ENCODE results near the gene IMPACT. TPM values are rescaled to one million over a fixed set of nuclear protein-coding genes. Genes with fewer than 3 reads are reported as not detected.

The IMPACT gene
- total RNA-seq, 1 donor from 2014 or later = 32.3 TPM

DNA sequence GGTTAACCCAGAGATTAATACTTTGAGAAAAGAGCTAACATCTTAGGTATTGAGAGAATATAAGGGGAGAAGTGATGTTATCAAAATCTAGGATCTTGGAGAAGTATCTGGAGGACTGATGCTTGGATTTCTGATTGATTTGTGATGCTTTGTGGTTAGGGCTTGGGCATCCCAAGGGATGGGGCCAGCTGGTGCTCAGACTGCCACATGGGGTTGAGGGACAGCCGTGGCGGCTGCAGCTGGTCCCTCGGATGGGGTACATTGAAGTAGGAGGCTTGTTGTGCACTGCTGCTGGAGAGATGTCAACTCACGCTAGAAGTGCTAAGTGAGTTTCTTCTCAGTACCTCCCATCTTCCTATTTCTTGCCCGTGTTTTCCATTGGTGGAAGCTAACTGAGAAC lies 56.4 kb downstream of the IMPACT start:
- no peak for DNase-seq (ENCODE audit: low read depth)
- no peaks in the 10 kb centered on the region for H3K36me3 Mint-ChIP-seq (ENCODE audit: low read depth, unreplicated experiment)
- Histone ChIP-seq H4K20me1 (ENCODE audit: insufficient read depth, low read length) (no peaks in the 10 kb centered on the region), H3K9me3 (ENCODE audit: insufficient read depth, low read depth, low read length) (no peaks in the 10 kb centered on the region), H3K4me3 (ENCODE audit: insufficient read depth, low read depth, low read length) (no peak overlapping the region), H3K27ac (ENCODE audit: low read depth, low read length) (no peak overlapping the region), H3K9ac (ENCODE audit: low read length) (no peak overlapping the region), H2AFZ (ENCODE audit: low read depth, low read length) (no peak overlapping the region), H3K79me2 (ENCODE audit: insufficient read depth, low read length) (no peaks in the 10 kb centered on the region), H3K4me2 (ENCODE audit: low read length) (no peak overlapping the region), H3K4me1 (ENCODE audit: insufficient read depth, low read length) (no peaks in the 10 kb centered on the region), H3K36me3 (ENCODE audit: insufficient read depth, low read length) (no peaks in the 10 kb centered on the region), H3K27me3 (ENCODE audit: insufficient read depth, low read length) (peaks cover 7% of the 10 kb centered on the region)
- H3K9me3 Mint-ChIP-seq (ENCODE audit: unreplicated experiment) = peaks cover 4% of the 10 kb centered on the region
- FAIRE-seq = no peak
- TF ChIP-seq EZH2 (IDR thresholded peaks at IDR 0.05; ENCODE audit: insufficient read depth, low read length) = no peak
- H3K27me3 Mint-ChIP-seq (ENCODE audit: low read depth, unreplicated experiment) = no peaks in the 10 kb centered on the region
- H3K4me1 Mint-ChIP-seq (ENCODE audit: low read depth, unreplicated experiment) = no peaks in the 10 kb centered on the region
- no peak overlapping the region for H3K4me3 Mint-ChIP-seq (ENCODE audit: unreplicated experiment)
- H3K27ac Mint-ChIP-seq (ENCODE audit: unreplicated experiment) = no peak overlapping the region

DNA sequence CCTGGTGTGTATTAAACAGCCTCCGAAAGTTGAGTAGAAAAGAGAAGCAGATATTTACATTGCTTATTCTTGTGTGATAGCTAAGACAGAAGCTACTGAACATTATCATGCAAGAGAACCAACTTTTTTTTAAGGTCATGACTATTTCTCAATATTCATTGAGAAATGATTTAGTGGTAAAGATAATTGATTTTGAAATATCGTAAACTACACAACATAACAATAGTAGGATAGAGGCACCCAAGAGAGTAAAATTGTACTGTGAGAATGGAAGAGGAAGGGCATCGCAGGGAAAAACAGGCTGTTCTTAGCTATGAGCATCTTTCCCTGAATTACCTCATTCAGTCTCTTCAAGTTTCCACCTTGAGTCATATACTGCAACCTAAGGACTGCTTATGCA lies 59.2 kb downstream of the IMPACT start:
- no peaks in the 10 kb centered on the region for H4K20me1 ChIP-seq (ENCODE audit: insufficient read depth, low read length)
- no peak overlapping the region for H2AFZ ChIP-seq (ENCODE audit: low read depth, low read length)
- Mint-ChIP-seq H3K9me3 (ENCODE audit: unreplicated experiment) (peaks cover 2% of the 10 kb centered on the region), H3K27me3 (ENCODE audit: low read depth, unreplicated experiment) (no peaks in the 10 kb centered on the region), H3K27ac (ENCODE audit: unreplicated experiment) (no peak overlapping the region), H3K4me1 (ENCODE audit: low read depth, unreplicated experiment) (peaks cover 3% of the 10 kb centered on the region), H3K36me3 (ENCODE audit: low read depth, unreplicated experiment) (no peaks in the 10 kb centered on the region), H3K4me3 (ENCODE audit: unreplicated experiment) (no peak overlapping the region)
- H3K9me3 ChIP-seq (ENCODE audit: insufficient read depth, low read depth, low read length) = no peaks in the 10 kb centered on the region
- TF ChIP-seq EZH2 (IDR thresholded peaks at IDR 0.05; ENCODE audit: insufficient read depth, low read length) = no peak
- TF ChIP-seq, protein P1, sequence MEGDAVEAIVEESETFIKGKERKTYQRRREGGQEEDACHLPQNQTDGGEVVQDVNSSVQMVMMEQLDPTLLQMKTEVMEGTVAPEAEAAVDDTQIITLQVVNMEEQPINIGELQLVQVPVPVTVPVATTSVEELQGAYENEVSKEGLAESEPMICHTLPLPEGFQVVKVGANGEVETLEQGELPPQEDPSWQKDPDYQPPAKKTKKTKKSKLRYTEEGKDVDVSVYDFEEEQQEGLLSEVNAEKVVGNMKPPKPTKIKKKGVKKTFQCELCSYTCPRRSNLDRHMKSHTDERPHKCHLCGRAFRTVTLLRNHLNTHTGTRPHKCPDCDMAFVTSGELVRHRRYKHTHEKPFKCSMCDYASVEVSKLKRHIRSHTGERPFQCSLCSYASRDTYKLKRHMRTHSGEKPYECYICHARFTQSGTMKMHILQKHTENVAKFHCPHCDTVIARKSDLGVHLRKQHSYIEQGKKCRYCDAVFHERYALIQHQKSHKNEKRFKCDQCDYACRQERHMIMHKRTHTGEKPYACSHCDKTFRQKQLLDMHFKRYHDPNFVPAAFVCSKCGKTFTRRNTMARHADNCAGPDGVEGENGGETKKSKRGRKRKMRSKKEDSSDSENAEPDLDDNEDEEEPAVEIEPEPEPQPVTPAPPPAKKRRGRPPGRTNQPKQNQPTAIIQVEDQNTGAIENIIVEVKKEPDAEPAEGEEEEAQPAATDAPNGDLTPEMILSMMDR (IDR thresholded peaks at IDR 0.05; ENCODE audit: insufficient read depth, low read depth, low read length) = no peak
- H3K79me2 ChIP-seq (ENCODE audit: insufficient read depth, low read length) = no peaks in the 10 kb centered on the region
- no peaks in the 10 kb centered on the region for H3K4me1 ChIP-seq (ENCODE audit: insufficient read depth, low read length)
- H3K27me3 ChIP-seq (ENCODE audit: insufficient read depth, low read length) = peaks cover 7% of the 10 kb centered on the region
- FAIRE-seq (no peak), DNase-seq (ENCODE audit: low read depth) (no peak)
- no peak overlapping the region for H3K4me3 ChIP-seq (ENCODE audit: insufficient read depth, low read depth, low read length)
- no peak overlapping the region for H3K9ac ChIP-seq (ENCODE audit: low read length)
- H3K4me2 ChIP-seq (ENCODE audit: low read length) = no peak overlapping the region
- no peaks in the 10 kb centered on the region for H3K36me3 ChIP-seq (ENCODE audit: insufficient read depth, low read length)
- no peak overlapping the region for H3K27ac ChIP-seq (ENCODE audit: low read depth, low read length)

DNA sequence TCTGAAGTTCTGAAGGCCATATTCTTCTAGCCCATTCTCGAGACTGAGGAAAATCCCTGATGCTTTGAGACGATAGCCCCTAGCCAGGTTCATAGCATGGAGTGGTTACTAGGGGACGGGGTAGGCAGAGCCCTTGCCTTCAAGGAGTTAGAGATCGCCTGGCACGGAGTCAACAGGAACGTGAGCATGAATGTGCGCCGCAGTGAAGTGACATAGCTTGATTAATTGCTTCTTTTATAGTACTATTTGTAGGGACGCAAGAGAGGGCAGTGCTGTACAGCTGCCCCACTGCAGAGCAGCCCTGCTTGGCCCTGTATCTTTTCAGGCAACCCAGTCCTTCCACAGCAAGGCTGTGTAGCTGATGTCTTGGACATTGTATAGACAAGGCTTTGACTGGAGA lies 60.2 kb downstream of the IMPACT start:
- Histone ChIP-seq H3K4me2 (ENCODE audit: low read length) (no peak overlapping the region), H3K9me3 (ENCODE audit: insufficient read depth, low read depth, low read length) (no peaks in the 10 kb centered on the region), H3K4me3 (ENCODE audit: insufficient read depth, low read depth, low read length) (no peak overlapping the region), H3K27ac (ENCODE audit: low read depth, low read length) (no peak overlapping the region), H3K79me2 (ENCODE audit: insufficient read depth, low read length) (no peaks in the 10 kb centered on the region), H3K27me3 (ENCODE audit: insufficient read depth, low read length) (peaks cover 7% of the 10 kb centered on the region), H3K9ac (ENCODE audit: low read length) (no peak overlapping the region), H3K36me3 (ENCODE audit: insufficient read depth, low read length) (no peaks in the 10 kb centered on the region), H4K20me1 (ENCODE audit: insufficient read depth, low read length) (no peaks in the 10 kb centered on the region), H3K4me1 (ENCODE audit: insufficient read depth, low read length) (no peaks in the 10 kb centered on the region), H2AFZ (ENCODE audit: low read depth, low read length) (no peak overlapping the region)
- TF ChIP-seq EZH2 (IDR thresholded peaks at IDR 0.05; ENCODE audit: insufficient read depth, low read length) = no peak
- TF ChIP-seq, protein P1 (IDR thresholded peaks at IDR 0.05; ENCODE audit: insufficient read depth, low read depth, low read length) = no peak
- no peaks in the 10 kb centered on the region for H3K27me3 Mint-ChIP-seq (ENCODE audit: low read depth, unreplicated experiment)
- H3K36me3 Mint-ChIP-seq (ENCODE audit: low read depth, unreplicated experiment) = no peaks in the 10 kb centered on the region
- H3K9me3 Mint-ChIP-seq (ENCODE audit: unreplicated experiment) = peaks cover 2% of the 10 kb centered on the region
- H3K4me1 Mint-ChIP-seq (ENCODE audit: low read depth, unreplicated experiment) = peaks cover 3% of the 10 kb centered on the region
- H3K27ac Mint-ChIP-seq (ENCODE audit: unreplicated experiment) = no peak overlapping the region
- DNase-seq (ENCODE audit: low read depth) (no peak), FAIRE-seq (no peak)
- no peak overlapping the region for H3K4me3 Mint-ChIP-seq (ENCODE audit: unreplicated experiment)

Measured in astrocyte (in vitro differentiated cells and primary cell).